CMK (cell line): Measurements from ENCODE around the gene SND1.

Experiments
- DNase-seq: peaks from one replicate; pipeline ENCODE4 v3.0.0-alpha.2; 2010; ENCODE audit warnings: low read depth

The SND1 gene

DNA sequence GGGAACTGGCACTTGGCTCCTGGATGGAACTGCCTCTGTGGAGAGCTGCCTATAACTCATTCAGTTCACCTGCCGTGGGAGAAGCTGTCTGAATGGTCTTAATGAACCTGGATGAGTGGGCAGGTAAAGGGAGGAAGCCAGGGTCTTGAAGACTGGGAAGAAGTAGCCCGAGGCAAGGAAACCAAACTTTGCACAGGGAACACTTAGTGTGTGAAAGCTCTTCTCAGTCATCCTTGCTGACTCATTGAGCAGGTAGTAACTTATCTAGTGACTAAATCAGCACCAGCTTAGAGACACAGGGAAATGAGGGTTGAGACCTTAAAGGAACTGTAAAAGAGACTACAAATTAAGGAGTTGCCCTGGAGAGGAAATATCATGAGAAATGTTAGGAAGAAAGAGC is 369.4 kb downstream of the SND1 start:
- DNase-seq, result no peak

DNA sequence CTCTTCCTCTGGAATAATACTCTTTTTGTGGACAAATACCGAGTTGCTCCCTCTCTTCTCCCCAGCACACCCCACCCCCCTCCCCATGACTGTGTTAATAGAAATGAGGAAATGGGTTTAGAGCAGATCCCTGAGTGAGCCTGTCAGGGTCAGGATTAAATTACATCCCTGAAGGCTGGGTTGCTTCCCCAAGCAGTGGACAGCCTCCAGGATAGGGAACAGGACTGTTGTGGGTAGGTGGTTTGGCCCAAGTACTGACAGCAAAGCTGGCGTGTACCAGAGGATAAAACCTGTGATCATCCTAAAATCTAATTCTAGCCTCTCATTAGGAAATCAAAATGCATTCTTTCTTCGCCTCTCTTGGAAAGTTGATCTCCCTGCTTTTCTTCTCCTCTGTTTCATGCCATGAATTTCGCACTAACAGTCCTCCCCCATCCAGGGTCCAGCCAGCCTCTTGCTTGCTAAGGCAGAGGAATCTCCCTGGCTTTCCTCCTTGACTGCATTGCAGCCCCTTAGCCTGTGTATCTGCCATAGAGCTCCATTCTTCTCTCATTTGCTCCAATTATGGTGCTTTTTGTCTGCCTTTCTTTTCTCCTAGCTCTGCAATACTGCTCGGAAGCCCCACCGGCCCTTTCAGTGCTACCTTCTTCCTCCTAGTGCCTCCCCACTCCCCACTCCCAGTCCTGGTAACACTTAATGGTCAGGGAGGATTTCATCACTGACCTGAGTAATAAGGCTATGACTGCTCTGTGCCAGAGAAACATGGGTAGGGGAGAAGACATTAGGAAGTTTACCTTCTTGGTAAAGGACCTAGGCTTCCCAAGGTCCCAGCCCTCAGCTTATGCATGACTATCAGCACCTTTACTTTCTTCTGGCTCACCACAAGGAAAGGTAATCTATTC is 370.9 kb downstream of the SND1 start:
- no peak for DNase-seq

DNA sequence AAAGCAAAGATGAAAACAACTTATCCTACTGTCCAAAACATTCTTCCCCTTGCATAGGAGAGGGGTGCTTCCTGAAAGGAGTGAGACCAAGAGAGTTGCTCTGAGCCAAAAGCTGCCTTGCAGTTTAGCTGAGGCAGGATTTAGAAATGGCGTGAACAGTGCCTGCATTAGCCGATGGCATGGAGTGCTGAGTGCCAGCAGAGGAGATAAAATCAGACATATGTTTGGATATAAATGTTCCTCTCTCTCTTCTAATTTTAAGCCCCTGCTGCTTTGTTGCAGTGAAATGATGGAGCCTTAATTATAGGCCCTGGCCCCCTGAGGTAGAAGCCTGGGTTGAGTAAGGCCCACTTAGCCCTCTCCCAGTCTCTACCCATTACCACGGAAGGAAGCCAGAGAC is 372.2 kb downstream of the SND1 start:
- DNase-seq, result no peak

DNA sequence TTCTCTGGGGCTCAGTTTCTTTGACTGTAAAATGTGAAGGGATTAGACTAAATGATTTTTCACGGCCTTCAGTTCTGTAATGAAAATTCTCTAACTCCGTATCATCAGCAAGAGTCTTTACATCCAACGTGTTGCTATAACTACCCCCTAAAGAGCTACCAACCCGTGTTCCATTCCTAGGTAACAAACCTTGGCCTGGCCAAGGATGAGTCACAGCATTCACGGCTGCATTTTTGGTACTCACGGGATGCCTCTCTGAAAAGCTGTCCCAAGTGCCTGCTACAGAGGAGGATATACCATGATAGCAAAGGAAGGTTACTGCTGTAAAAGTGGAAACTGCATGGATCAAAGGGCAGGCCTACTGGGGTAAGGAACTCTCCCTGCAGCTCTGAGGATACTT is 373.4 kb downstream of the SND1 start:
- no peak for DNase-seq

DNA sequence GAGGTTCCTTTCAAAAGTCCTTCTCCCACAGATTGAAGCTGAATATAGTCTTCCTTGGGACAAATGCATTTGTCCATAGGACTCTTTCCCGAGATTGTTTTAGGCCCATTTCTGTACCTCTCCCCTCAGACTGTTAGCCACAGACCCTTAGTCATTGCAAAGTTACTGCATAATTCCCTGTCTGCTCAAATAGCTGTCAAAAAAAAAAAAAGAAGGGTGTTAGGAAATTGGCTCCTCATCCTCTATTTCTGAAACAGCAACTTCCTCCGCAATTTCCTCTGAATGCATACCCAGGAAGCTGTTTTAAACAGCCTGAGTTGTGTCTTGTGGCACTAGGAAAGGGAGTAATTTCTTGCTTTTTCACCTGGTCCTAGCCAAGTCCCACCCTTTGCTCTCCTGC is 373.8 kb downstream of the SND1 start:
- no peak for DNase-seq

DNA sequence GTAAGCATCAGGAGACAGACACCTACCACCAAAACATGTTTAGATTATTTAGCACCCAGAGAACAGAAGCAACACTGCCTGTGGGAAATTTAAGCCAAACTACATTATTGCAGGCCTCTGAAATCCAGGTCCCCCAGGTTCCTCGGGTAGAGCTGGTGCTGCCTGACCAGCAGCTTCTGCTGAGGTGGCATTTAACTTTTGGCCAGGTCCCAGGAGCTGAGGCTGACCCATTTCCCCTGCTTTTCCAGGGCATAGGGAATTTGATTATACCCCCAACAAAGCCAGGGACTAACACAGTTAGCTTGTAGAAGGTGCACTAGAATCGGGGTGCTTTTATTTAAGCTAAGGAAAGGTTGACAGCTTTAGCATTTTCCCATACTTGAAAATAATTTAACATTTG is 374.6 kb downstream of the SND1 start:
- no peak for DNase-seq

DNA sequence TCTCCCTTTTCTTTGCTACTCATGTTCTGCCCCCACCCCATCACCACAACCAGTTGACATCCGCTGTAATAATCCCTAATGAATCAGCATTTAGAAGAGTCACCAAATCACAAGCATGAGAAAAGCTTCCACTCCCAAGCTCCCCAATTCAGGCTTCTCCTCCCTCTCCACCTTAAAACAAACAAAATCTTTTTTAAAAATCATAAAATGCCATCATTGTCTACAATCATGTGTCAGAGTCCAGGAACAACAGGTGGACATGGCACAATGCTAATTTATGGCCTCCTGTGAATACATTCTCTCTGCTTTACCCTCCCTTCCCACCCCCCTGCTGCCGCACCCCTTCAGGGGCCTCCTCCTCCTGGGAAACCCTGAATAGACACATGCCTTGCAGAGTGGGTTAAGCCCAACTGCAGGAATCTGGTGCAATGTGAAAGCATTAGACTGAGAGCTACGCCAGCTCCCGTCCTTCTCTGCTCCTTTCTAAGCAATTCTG is 375.5 kb downstream of the SND1 start:
- DNase-seq, result no peak

DNA sequence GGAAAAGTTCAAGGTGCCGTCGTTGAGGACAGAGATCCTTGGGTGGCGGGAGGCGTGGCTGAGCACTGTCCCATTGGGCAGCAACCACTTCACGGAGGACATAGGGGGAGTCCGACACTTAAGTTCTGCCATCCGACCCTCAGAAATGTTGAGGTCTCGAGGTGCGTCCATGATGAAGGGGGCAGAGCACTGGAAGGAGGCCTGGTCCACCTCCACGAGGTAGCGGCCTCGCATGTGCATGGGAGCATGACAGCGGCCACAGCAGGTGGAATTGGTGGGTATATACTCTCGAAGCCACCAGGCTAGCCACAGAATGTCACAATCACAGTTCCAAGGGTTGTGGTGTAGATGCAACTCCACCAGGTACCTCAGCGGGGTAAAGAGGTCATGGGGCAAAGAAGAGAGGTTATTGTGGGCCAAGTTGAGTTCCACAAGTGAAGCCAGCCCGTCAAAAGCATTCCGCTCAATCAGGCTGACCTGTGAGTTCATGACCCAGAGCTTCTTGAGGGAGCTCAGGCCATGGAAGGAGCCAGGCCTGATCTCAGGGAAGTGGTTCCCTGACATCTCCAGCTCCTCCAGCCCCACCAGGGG is 377.5 kb downstream of the SND1 start:
- DNase-seq, result no peak

DNA sequence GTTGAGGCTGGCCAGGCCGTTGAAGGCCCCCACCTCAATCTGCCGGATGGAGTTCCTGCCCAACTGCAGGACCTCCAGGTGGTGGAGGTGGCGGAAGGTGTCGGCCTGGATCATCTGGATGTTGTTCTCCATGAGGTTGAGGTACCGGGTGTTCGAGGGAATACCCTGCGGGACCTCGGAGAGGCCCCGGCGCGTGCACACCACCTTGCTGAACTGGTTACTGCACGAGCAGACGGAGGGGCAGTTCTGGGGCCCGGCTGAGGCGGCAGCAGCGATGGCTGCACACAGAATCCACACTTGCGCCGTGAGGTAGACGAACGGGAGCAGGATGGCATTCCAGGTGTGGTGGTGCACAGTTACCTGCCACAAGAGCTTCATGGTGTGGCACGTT is 378.3 kb downstream of the SND1 start:
- no peak for DNase-seq

DNA sequence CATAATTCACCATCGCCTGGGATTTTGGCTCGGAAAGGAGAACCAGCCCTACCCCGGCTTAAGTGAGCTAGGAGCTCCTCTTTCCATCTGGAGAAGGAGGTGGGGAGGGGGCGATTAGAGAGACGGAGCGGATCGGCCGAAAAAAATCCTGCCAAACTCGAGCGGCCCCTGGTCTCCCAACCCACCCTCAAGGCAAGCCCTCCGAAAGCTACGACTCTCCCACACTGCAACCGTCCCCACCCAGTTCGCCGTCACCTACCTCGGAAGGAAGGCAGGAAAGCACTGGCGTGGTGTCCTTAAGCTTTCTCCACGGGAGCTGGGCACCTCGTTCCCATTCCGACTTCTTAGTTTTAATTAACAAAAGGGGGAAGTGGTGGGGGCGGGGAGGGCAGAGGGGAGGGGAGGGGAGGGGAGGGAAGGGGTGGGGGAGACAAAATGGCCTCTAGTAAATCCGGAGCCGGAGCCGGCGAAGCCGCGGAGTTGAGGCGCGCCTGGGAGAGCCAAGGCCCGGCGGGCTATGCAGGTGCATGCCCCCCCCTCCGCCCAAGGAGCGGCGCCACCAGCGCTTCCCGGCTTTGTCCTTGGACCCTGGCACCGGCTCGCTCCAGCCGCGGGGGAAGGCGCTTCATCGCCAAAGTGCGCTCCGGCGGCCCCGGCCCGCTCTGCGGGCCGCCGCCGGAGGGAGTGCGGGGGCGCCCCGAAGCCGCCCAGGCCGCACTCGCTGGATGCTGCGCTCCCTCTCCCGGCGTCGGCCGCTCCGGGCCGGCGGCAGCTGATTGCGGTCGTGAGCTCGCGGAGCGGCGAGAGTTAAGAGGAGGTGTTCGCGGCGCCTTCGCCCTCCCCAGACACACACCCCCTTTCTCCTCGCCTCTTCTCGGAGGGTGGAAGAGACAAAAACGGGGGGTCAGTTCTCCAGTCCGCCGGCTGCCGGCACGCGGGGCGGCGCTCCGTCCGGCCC is 378.9 kb downstream of the SND1 start, which contains the start of gene LRRC4:
Gene LRRC4, minus strand, starts transcription at position 784 of the 958 bp plus-strand sequence. CDS start 797 bp downstream, outside the sequence.
- no peak for DNase-seq

DNA sequence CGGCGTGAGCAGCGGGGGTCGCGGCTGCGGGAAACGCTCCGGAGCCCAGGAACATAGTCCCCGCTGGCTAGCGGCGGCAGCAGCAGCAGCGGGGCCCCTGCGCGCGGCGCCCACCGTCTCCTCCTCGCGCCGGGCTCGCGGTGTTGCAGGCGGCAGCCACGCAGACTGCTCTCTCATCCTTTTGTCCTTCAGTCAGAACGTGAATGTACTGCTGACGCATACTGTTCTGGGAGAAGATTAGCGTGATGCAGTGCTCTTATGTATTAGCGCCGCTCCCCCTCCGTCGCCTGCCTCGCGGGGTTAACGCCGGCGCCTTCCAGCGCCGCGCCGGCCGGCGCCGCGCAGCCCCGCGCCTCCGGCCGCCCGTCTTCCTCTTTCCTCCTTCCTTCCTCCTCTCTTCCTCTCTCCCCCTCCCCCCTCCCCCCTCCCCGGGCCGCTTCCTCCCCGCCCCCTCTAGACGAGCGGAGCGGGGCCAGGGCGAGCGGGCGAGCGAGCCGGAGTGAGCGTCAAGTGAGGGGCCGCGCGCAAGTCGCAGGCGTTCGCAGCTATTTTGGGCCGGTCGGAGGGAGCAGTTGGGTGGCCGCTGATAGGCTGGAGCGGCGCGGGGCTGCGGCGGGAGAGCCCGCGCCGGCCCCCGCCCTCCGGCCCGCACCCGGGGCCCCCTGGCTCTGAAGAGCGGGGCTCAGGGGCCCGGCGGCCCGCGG is 380.1 kb downstream of the SND1 start:
- no peak for DNase-seq

DNA sequence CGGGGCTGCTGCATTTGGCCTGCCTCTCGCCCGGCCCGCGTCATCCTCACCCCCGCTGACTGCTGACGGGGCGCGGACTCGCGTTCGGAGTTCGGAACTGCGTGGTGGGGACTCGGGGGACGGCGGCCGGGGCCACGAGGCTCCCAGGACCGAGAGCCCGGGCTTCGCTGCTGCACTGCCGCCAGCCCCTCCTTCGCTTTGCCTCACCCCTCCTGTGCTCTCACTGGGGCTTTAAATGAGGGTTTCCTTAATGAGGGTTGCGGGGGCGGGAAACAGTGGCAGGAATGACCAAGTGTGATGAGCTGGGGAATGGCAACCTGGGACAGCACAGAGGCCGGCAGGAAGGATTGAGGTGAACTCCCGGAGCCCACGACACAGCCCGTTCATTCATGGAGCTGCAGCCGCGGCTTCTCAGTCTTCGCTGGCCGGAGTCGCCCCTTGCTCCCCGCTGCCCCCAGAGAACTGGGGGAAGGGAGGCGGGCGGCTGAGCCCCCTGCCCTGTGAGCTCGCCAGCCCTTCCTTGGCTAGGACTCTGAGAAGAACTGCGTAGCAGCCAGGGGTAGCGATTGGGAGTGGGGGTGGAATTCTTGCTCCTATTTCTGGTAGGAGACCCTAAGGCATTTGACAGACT is 380.7 kb downstream of the SND1 start:
- no peak for DNase-seq

DNA sequence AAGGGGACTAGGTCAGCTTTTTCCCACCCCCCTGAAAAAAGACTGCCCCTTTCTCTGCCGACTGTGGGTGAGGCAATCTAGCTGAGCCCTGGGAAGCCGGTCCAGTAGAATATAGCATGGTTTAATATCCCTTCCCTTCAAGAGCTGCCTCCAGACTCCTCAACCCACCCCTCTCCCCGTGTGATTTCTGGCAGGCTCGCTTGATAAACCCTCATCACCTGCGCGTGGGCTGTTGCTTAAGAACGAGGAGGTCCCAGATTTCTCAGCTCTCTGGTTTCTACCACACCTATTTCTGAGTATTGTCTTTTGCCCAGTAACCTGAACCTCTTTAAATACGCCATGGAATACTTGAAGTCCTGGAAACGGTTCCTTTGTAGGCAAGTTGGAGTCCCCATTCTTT is 381.3 kb downstream of the SND1 start:
- DNase-seq, result no peak

DNA sequence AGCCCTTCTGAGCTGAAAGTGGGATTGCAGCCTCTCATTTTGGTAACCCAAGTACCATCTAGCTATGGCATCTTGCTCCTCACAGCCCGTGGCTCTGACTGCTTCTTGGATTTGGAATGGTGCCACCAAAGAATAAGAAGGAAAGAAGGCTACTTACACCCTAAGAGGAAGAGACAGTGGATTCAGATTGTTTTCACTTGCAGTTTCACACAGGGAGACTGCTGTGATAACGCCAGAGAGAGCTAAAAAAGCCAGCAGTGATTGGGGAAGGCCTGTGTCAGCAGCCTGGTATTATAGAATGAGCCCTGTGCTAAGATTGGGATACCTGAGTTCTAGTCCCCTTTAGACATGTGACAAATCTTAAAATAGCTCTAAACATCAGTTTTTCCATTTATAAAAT is 382.8 kb downstream of the SND1 start:
- DNase-seq, result no peak

DNA sequence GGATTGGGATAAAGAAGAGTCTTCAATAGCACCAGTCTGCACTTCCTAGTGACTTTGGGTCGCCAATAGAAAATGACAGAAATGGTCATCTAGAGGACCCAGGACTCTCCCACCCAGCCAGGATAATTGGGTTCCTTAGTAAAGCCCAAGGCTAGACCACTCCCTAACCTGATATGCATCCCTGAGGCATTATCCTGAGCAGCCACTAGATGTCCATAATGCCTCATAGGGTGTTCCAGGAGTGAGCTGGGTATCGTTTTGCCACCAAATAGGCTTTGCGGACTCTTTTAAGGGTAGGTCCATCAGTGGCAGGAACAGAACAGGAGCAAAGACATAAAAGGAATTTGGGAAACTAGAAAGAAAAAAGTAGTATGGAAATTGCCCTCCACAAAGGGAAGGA is 383.7 kb downstream of the SND1 start:
- DNase-seq, result no peak

DNA sequence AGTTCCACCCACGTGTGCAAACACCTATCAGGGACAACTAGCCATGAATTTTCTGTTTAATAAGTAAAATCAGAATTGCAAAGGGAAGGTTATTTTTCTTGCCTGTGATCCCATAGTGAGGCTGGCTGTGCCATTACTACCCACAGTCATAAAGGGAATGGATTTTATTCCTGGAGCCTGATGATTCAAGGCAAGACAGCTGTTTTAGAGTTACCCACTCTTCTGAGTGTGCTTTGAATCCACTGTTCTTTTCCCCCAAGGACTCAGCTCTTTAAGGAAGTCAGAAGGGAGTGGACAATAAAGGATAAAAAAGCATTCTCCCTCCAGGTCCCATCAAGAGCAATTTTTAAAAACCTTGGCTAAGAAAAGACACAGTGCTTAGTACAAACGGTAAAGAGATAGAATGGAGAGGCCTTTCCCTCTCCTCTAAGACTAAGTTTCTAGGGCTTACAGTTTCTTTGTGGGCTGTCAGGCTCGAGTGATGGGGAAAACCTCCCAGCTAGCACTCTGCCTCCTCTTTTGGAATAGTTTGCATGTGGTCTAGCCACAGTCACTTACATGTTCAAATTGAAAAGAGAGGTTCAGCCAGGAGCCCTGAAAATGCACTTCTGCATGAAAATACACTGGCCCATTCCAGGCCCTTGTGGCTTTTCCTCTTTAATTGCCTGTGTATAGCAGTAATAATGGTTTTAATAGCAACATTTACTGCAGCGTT is 384.4 kb downstream of the SND1 start:
- DNase-seq, result no peak

DNA sequence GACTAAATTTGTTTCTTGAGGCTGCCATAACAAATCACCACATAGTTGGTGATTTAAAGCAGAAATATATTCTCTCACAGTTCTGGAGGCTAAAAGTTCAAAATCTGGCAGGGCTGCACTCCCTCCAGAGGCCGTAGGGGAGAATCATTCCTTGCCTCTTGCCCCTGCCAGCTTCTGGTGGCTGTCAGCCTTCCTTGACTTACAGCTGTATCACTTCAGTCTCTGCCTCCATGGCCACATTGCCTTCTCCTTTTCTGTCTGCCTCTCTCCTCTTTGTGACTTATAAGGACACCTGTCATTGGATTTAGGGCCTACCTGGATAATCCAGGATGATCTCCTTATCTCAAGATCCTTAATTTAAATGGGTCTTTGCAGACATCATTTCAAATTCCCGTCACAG is 385.1 kb downstream of the SND1 start:
- no peak for DNase-seq

DNA sequence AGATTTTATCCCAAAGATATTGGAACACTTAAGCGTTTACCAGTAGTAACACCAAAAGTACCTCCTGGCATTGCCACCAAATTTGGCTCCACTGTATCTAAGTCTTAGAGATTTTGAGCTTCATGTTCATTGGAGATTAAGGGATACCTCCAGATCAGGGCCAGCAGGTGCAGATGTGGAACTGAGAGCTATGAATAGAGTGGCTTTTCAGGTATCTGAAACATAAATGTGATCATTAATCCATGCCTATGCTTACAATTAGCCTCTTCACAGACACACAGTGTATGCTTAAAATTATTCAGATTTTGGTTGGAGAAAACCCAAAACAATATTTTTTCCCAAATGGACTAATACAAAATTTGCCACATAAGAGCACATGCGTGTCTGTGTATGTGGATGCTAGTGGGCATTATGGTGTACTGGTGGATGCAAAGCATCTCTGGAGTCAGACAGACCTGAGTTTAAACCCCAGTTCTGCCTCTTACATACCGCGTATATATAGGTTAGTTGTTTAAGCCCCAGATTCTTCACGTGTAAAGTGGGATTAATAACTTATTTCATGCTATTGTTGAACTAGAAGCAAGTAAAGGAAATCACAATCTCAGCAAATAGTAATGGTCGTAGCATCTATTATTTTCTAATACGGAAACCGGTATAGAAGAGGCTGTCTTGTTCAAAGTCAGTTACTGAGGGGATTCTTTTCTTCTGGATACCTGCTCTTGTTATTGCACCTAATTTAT is 386.1 kb downstream of the SND1 start:
- no peak for DNase-seq

DNA sequence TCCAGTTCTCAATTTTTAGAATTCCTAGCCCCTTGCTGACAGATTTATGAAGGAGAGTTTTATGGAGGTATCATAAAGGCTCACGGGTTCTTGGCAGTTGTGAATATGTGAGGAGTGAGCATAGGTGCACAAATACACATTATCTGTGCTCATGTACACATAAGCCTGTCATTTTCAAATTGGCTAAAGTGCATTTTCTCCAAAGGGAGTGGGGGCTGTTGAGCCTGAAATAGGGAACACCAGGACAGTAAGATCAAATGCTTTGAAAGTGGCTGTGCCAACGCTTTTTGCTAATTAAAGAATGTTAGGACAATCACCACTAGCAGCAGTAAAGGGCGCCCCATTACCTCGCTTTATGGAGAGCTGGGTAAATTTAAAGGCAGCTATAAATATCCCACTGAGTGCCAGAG is 387.6 kb downstream of the SND1 start:
- DNase-seq, result no peak

DNA sequence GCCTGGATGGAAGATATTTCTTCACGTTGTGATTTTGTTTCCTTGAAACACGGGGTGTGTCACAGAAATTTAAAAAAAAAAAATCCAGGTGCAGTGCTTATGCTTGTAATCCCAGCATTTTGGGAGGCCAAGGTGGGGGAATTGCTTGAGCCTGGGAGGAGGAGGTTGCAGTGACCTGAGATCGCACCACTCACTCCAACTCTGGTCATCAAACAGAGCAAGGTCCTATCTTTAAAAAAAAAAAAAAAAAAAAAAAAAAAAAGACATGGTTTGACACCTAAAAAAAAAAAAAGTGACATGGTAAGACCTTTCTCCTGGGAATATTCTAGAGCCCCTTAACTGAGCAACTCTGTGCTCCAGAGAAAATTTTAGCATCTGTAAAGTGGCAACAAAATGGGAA is 388.2 kb downstream of the SND1 start:
- no peak for DNase-seq
